Lung microvascular endothelial cell (primary cell): Measurements from ENCODE around the gene NMT1. TPM values are rescaled to one million over a fixed set of nuclear protein-coding genes. Genes with fewer than 3 reads are reported as not detected.
A peak's percentile ranks its signal among the peaks of the same experiment; 100 is the strongest.

Experiments used
- DNase-seq, 2 donors: peaks; one replicate each; pipeline versions ENCODE4 v3.0.0 to v3.0.0-alpha.2; 2010; ENCODE audit warnings: low read depth in 2 of 2
- total RNA-seq: library from RNA; depleted of rRNA; stranded (reverse); fragments of >200 nt; gene quantifications from 2 replicates; pipeline ENCODE4 v1.2.1, GENCODE V29; 2014

NMT1 gene
- total RNA-seq, 1 donor from 2014 or later = 61.3 TPM

DNA sequence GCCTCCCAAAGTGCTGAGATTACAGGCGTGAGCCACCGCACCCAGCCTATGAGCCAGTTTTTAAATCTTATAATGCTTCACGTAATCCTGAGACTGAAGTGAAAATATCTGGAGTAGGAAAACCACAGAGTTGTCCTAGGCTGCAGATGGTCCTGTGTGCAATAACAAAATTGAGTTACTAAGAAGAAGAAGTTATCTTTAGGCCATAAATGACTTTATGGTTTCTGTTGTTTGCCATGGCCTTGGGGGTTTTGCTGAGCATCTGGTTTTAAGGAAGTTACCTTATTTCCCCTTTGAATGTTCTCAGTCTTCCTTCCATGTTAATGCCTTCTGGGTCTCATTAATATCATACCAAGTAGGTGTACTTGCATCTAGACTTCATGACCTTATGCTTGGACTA lies 16.5 kb downstream of the NMT1 start:
- no peak for DNase-seq

- no peak for DNase-seq
Observed at GRCh38 chr17:45081047-45081703, 20.1 kb downstream of the NMT1 start.

- no peak for DNase-seq
Observed at GRCh38 chr17:45086391-45086790, 25.3 kb downstream of the NMT1 start.

DNA sequence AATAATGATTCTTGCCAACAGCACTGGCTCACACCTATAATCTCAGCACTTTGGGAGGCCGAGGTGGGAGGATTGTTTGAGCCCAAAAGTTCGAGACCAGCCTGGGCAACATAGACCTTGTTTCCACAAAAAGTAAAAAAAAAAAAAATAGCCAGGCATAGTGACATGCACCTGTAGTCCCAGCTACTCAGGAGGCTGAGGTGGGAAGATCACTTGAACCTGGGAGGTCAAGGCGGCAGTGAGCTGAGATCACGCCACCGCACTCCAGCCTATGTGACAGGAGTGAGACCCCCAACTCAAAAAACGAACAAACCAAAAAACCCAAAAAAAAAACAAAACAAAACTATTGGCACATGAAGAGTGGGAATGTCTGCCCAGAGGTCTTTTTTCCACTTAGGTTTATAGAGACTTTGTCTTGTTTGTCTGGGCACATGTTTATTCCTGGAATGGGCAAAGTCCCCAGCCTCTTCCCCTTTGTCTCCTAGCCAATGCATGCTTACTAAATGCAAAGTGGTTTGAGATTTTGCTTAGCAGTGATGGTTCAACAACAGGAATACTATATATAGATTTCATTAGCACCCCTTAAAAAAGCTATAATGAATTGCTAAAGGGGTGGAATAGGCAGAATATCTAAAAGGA lies 25.9 kb downstream of the NMT1 start:
- no peak for DNase-seq

DNA sequence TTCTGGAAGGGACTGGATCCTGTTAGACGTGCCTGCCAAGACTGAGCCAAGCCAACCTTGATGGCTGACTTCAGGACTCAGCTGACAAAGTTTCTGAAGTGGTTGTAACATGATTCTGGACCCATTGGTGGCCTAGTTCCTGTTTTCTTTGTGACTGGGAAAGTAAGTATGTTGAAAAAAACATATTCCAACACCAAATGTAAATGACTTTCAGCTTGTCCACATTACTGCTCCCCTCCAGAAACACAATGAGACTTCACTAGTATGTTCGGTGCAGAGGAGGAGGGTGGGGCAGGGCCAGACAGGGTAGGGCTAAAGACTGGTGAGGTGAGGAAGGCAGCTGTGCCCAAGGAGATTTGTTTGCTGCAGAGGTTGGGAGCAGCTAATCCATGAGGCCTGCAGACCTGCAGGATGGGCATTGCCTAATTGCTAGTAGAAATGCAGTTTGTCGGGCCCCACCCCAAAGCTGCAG lies 26.4 kb downstream of the NMT1 start:
- DNase-seq = no peak

DNA sequence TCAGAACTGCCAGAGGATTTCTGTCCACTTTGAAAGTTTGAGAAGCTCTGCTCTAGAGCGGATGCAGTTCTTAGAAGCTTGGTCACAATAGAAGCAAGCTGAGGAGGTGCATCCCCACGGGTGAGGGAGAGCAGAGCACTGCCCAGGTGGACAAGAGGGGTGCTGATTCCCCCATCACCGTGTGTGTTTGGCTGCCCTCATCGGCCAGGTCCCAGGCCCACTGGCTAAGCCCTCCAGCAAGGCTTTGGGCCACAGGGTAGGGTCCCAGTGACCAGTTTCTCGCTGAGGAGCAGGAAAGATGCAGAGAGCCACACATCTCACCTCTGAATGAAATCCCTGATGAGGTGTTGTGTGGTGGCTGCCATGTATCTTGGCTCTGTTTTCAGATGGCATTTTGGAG lies 26.9 kb downstream of the NMT1 start:
- DNase-seq = no peak

GRCh38 chr17:45088741-45089140 lies 27.6 kb downstream of the NMT1 start:
- DNase-seq = no peak

GRCh38 chr17:45090711-45091110 lies 29.6 kb downstream of the NMT1 start:
- DNase-seq = no peak

DNA sequence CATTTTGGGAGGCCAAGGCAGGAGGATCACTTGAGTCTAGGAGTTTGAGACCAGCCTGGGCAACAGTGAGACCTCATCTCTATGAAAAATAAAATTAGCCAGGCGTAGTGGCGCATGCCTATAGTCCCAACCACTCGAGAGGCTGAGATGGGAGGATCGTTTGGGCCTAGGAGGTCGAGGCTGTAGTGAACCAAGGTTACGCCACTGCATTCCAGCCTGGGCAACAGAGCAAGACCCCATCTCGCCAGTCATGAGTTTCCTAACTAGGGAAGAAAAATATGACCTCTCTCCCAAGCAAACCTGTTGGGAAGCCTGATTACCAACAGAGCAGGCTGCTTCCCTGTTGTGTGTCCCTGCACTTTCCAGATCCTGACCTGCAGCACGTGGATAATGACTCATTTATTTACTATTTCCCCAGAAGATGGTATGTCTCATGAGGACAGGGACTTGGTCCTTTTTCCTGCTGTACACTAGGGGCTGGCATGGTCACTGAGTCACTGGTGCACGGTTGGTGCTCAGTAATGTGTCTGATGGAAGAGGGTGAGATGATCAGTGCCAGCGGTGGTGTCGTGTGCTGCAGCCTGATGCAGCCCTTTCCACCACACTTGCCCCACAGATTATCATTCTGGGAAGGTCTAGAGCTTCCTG lies 30.8 kb downstream of the NMT1 start:
- peak in 1 of 2 donors; percentile 28 for DNase-seq

DNA sequence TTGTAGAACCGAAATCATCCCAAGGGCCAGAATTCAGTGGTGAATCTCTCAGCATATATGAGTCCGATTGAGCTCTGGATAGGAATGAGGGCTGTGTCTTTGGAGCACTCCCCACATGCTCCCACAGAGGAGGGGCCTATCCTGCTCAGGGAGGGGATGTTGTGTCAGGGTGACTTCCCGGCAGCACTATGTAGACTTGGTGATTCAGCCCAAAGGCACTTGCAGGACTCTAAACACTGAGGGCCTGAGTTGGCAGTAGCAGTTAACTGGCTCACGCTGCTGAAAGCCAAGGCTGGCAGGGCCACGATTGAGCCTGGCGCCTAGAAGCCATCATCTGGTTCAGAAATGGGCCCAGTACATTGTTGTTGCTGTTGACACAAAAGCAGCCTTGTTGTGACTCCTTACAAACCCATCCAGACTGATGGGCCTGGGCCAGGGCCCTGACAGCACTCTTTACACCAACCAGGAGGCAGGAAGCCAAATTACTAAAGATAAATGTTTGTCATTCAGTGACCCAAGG lies 31.9 kb downstream of the NMT1 start:
- peak; percentile 89 to 97 for DNase-seq

DNA sequence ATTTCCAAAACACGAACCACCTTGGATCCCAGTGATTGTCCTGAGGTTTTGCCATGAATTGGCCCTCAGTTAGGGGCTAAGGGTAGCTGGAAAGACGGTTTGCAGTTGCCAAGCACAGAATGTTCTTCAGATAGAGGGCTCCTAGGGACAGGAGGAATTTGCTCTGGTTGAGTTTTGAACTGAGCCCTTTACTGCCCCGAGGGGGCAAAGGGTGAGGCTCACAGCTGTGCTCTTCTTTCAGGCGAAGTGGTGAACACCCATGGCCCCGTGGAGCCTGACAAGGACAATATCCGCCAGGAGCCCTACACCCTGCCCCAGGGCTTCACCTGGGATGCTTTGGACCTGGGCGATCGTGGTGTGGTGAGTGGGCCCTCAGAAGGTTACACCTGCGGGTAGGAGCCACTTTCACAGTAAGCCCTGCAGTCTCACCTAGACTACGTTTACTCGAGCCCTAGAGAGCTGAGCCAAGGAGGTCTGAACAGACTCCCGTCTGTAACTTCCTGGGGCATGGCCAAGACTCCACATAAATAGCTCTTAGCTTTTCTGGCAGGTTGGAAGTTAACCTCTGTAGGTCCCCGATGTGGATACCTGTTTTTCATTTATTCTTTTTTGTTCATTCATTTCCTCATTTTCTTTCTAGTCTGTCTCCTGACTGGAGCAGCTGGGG lies 32.5 kb downstream of the NMT1 start:
- no peak for DNase-seq

DNA sequence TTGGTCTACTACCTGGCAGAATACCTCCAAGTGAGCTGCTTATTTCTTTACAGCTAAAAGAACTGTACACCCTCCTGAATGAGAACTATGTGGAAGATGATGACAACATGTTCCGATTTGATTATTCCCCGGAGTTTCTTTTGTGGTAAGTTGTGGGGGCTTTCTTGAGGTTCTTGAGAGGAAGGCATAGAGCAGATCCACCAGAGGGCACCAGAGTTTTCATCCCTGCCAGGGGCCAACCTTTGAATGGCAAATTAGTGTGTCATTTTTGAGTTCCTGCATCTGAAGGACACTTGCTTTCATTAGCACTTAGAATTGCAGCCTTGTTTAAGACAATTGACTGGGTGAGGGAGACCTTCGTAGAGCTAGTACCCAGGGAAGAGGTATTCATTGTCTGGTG lies 35.0 kb downstream of the NMT1 start:
- peak; percentile 49 to 57 for DNase-seq

- DNase-seq = no peak
Observed at GRCh38 chr17:45096926-45097325, 35.8 kb downstream of the NMT1 start.

DNA sequence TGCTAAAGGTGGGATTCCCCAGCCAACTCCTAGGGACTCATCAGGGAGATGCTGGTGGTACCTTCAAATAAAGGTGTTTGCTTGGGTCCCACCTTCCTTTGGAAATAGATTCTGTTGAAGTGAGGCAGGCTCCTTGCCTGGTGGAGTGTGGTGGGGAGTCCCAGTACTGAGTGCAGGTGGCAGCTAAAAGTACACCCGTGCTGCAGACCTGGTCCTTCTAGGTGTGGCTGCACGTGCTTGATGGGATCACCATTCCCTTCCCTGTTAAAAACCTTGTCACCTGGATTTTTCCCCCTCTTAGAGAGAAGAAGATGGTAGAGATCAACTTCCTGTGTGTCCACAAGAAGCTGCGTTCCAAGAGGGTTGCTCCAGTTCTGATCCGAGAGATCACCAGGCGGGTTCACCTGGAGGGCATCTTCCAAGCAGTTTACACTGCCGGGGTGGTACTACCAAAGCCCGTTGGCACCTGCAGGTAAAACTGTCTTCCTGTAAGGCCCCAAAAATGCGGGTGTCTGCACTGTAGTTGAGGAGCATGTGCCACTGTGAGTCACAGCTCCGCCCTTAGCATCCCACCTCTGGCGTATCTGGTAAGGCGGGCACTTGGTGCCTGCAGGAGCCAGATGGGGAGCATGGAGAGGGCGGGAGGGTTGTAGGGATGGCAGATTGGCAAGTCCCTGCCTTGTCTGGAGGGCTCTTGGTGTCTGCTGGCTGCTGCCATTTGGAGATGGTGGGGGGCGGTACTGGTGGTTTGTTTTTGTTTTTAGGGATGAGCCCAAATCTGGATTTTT lies 37.2 kb downstream of the NMT1 start:
- no peak for DNase-seq

DNA sequence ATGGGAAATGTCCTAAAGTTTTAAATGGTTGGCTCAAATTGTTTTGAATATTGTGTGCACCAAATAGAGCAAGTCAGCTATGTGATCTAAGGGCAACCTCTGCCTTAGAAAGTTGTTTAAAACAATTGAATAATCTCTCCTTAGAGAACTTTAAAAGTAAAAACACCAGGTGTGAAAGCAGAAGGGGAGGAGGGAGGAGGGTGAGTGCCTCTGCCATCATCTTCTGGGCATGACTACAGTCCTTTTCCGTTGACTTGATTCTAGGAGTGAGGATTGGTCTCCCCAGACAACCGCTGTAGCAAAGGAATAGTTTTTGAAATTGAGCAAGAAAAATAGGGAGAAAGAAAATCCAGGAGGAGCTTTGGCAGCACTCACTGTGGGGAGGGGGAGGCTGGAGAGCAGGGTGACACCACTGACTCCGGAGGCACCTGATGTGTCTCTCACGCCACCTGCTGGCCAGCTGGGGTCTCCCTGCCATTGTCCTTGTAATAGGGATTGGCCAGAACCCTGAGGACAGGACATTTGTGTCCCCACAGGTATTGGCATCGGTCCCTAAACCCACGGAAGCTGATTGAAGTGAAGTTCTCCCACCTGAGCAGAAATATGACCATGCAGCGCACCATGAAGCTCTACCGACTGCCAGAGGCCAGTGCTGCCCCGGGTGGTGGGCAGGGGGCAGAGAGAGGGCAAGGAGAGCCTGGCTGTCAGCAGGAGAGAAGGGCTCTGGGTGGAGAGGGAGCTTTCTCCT lies 37.9 kb downstream of the NMT1 start:
- DNase-seq = peak; percentile 79 to 89

GRCh38 chr17:45101546-45101882 lies 40.4 kb downstream of the NMT1 start:
- DNase-seq = no peak

GRCh38 chr17:45101883-45102811 lies 41.0 kb downstream of the NMT1 start:
- DNase-seq = no peak

GRCh38 chr17:45102856-45103255 lies 41.7 kb downstream of the NMT1 start:
- no peak for DNase-seq

DNA sequence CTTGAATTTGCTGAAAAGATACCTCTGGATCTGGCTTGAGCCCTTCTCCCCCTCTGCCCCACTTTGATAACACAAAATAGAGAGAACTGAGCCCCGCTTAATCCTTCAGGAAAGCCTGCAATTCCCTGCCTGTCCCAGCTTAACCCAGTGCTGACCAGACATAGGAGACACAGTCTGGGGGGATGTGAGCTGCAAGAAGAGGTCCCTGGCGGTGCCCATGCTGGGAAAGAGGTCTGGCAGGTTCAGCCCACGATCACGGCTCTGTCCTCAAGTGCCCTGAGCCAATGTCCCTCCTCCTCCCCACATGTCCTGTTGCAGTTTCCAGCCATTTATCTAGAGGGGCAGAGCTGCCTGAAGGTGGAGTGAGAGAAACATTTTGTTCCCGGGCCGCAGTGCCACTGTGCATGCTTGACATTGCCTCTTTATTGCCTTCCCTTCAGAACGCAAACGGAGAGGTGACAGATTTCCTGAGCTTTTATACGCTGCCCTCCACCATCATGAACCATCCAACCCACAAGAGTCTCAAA lies 42.2 kb downstream of the NMT1 start:
- DNase-seq = no peak
